NT2/D1 (cell line): ENCODE measurements around the gene DCUN1D2.

Source experiments
- SUZ12 ChIP-seq: IDR thresholded peaks from 2 replicates; pipeline ENCODE4 v1.6.1; 2011; ENCODE audit not compliant: insufficient read length, insufficient read depth; ENCODE audit errors: extremely low read depth
- YY1 ChIP-seq: IDR thresholded peaks from 2 replicates; pipeline ENCODE4 v1.6.1; 2011; ENCODE audit not compliant: insufficient read length, insufficient read depth
- ZNF274 ChIP-seq: IDR thresholded peaks from 2 replicates; pipeline ENCODE4 v1.6.1; 2011; ENCODE audit warnings: mild to moderate bottlenecking, low read depth, low read length

DNA sequence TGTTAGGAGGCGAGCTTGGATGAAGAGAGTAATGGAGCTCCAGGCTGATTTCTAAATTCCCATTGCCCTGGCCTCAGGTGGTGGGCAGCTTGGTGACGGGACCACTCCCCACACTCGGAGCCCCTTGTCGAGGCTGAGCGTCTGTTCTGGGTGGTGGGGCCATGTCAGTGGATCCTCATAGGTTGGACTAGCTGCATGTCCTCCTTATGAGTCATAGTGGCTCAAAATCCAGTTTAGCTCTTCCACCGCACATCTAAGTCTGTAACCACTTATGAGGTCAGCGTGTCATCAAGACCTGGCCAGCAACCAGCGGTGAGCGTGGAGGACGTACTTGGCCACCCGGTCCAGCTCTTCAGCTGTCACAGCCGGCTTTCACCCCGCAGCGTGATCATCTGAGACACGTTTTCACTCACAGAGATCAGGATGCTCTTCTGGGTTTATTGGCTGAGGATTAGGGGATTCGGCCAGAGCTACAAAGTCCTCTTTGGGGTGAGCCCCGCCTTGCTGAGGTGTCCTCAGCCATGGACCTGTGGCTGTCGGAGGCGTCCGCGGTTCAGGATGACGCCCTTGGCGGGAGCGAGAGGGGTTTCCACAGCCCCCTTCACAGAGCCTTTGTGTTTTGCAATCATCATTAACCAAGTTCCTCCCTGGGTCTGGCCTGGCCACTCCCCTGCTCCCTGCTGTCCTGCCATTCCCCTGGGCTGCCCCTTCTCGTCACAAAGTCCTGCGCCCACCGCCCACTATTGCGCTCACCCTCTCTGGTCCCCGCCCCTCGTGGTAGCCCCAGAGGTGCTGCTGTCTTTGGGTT, 79.1 kb downstream of the DCUN1D2 start:
- TF ChIP-seq SUZ12, result no peak
- TF ChIP-seq ZNF274, result no peak
- TF ChIP-seq YY1, result no peak
